HG03045 (cell line): ENCODE measurements around the gene ITFG2.
"Not testable (repeated sequence)": the region's sequence is repeated elsewhere in the genome, so short reads cannot be mapped to it uniquely, and the experiment has no call there.

ENCODE experiments used
- ATAC-seq: cut with Tn5 transposase; IDR thresholded peaks from one replicate; pipeline ENCODE4 v1.9.1; 2021; ENCODE audit warnings: mild to moderate bottlenecking, moderate library complexity; ENCODE audit not compliant: unreplicated experiment

ITFG2 gene

GRCh38 chr12:2858944-2859421 is 46.5 kb downstream of the ITFG2 start:
- ATAC-seq: no peak

GRCh38 chr12:2860170-2860569 is 47.7 kb downstream of the ITFG2 start:
- ATAC-seq: no peak

DNA sequence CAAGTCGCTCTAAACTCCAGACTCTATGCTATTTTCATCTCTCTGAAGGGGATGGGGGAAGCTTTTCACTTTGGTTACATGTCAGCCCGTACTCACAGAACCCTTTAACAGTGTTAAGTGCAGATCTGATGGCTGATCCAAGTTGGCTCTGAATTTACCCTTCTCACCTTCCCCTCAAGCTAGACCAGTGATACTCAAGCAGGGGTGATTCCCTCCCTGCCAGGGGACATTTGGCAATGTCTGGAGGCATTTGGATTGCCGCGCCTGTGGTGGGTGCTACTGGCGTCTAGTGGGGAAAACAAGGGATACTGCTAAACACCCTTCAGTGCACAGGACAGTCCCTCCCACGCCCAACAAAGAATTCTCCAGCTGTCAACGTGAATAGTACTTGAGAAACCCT is 50.4 kb downstream of the ITFG2 start:
- ATAC-seq: no peak

DNA sequence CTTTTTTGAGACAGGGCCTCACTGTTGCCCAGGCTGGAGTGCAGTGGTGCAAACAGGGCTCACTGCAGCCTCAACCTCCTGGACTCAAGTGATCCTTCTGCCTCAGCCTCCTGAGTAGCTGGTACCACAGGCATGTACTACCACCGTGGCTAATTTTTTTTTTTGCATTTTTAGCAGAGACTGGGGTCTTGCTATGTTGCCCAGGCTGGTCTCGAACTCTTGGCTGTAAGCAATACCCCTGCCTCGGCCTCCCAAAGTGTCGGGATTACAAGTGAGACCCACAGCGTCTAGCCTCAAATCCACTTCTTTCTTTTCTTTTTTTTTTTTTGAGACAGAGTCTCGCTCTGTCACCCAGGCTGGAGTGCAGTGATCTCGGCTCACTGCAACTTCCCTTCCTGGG is 50.9 kb downstream of the ITFG2 start:
- not testable (repeated sequence) for ATAC-seq

DNA sequence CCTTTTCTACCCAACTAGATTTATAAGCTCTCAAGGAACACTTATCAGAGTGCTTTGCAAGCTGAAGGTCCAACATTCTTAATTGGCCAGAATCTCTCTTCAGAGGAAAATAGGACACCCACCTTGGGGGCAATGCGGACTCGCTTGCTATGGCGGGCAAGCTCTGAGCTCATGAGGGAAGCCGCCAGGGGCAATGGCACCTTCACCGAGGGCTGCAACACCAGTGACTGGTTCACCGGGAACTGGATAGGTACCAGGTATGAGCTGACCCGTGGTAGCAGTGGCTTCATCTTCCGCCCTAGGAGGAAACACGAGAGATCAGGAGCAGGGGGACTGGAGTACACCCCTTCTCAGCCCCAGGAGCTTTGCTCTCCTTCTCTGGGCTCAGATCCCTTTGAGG is 51.7 kb downstream of the ITFG2 start:
- no peak for ATAC-seq

DNA sequence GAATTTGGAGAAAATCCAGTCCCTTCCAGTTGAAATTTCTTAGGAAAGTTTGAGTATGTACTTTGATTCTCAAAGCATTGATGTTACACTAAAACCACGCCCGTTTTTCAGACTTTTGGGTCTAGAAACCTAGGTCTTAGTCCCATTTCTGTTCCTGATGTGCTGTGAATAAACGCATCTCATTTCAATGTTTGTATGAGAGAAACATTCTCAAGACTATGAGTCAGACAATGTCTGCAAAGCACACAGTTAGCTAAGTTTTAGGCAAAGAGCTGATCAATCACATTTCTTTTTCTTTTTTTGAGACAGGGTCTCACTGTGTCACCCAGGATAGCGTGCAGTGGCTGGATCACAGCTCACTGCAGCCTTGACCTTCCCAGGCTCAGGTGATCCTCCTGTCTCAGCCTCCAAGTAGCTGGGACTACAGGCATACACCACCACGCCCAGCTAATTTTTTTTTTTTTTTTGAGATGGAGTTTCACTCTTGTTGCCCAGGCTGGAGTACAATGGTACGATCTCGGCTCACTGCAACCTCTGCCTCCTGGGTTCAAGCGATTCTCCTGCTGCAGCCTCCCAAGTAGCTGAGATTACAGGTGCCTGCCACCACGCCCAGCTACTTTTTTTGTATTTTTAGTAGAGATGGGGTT is 56.6 kb downstream of the ITFG2 start:
- not testable (repeated sequence) for ATAC-seq
